HG03196 (cell line): ENCODE measurements around the gene SCUBE3.

Experiments
- ATAC-seq: cut with Tn5 transposase; IDR thresholded peaks from one replicate; pipeline ENCODE4 v1.9.1; 2021; ENCODE audit not compliant: unreplicated experiment

The SCUBE3 gene

GRCh38 chr6:35181308-35181932, 32.3 kb upstream of the SCUBE3 start:
- no peak for ATAC-seq

- no peak for ATAC-seq
Measured at GRCh38 chr6:35181933-35182612, 31.7 kb upstream of the SCUBE3 start.

- no peak for ATAC-seq
Measured at GRCh38 chr6:35183281-35183680, 30.5 kb upstream of the SCUBE3 start.

- no peak for ATAC-seq
Measured at GRCh38 chr6:35183935-35184334, 29.8 kb upstream of the SCUBE3 start.

- ATAC-seq: no peak
Measured at GRCh38 chr6:35184580-35185301, 29.0 kb upstream of the SCUBE3 start.

GRCh38 chr6:35185302-35185681, 28.5 kb upstream of the SCUBE3 start:
- no peak for ATAC-seq

GRCh38 chr6:35185971-35186370, 27.8 kb upstream of the SCUBE3 start:
- no peak for ATAC-seq

GRCh38 chr6:35186571-35186970, 27.2 kb upstream of the SCUBE3 start:
- ATAC-seq: no peak

- ATAC-seq: no peak
Measured at GRCh38 chr6:35188886-35189285, 24.9 kb upstream of the SCUBE3 start.

- no peak for ATAC-seq
Measured at GRCh38 chr6:35190306-35190705, 23.4 kb upstream of the SCUBE3 start.

GRCh38 chr6:35191889-35192288, 21.9 kb upstream of the SCUBE3 start:
- no peak for ATAC-seq

GRCh38 chr6:35192301-35192860, 21.4 kb upstream of the SCUBE3 start:
- ATAC-seq: no peak

- no peak for ATAC-seq
Measured at GRCh38 chr6:35194390-35194789, 19.4 kb upstream of the SCUBE3 start.

- no peak for ATAC-seq
Measured at GRCh38 chr6:35195120-35195780, 18.5 kb upstream of the SCUBE3 start.

- no peak for ATAC-seq
Measured at GRCh38 chr6:35197196-35197595, 16.6 kb upstream of the SCUBE3 start.

GRCh38 chr6:35199866-35200265, 13.9 kb upstream of the SCUBE3 start:
- no peak for ATAC-seq

- no peak for ATAC-seq
Measured at GRCh38 chr6:35202066-35202546, 11.7 kb upstream of the SCUBE3 start.

GRCh38 chr6:35203152-35203670, 10.5 kb upstream of the SCUBE3 start:
- ATAC-seq: no peak

- no peak for ATAC-seq
Measured at GRCh38 chr6:35203680-35204079, 10.1 kb upstream of the SCUBE3 start.

- no peak for ATAC-seq
Measured at GRCh38 chr6:35206346-35206745, 7.4 kb upstream of the SCUBE3 start.

- no peak for ATAC-seq
Measured at GRCh38 chr6:35208419-35208818, 5.3 kb upstream of the SCUBE3 start.
